Neural progenitor cell (in vitro differentiated cells): ENCODE data around the gene PAH. TPM values are rescaled to one million over a fixed set of nuclear protein-coding genes. Genes with fewer than 3 reads are reported as not detected.
A peak's percentile ranks its signal among the peaks of the same experiment; 100 is the strongest.

Source experiments
- DNase-seq: peaks from one replicate; pipeline ENCODE4 v3.0.0-alpha.2; 2016; ENCODE audit warnings: low spot score
- H2AFZ ChIP-seq: fragments of 200-600 bp; sonication (generic); replicated peaks from 2 replicates; pipeline ENCODE4 v1.6.1; 2016; ENCODE audit warnings: antibody characterized with exemption
- H3F3A ChIP-seq: fragments of 200-600 bp; sonication (generic); 2 replicates; pipeline ENCODE4 v1.6.1; 2016; ENCODE audit warnings: antibody characterized with exemption, low read depth
- H3K27ac ChIP-seq: fragments of 200-600 bp; sonication (generic); 2 replicates; pipeline ENCODE4 v1.5.1; 2016; ENCODE audit warnings: mild to moderate bottlenecking
- H3K27me3 ChIP-seq: fragments of 200-600 bp; sonication (generic); 2 replicates; pipeline ENCODE4 v1.6.1; 2016; ENCODE audit warnings: mild to moderate bottlenecking, moderate library complexity
- H3K36me3 ChIP-seq: fragments of 200-600 bp; sonication (generic); 2 replicates; pipeline ENCODE4 v1.5.1; 2016
- H3K4me1 ChIP-seq: fragments of 200-600 bp; sonication (generic); 2 replicates; pipeline ENCODE4 v1.6.1; 2016; ENCODE audit warnings: mixed run types
- H3K4me2 ChIP-seq: fragments of 200-600 bp; sonication (generic); 2 replicates; pipeline ENCODE4 v1.6.1; 2016
- H3K4me3 ChIP-seq: fragments of 200-600 bp; sonication (generic); 2 replicates; pipeline ENCODE4 v1.5.1; 2016
- H3K79me2 ChIP-seq: fragments of 200-600 bp; sonication (generic); 2 replicates; pipeline ENCODE4 v1.6.1; 2016; ENCODE audit warnings: low read depth
- H3K9ac ChIP-seq: fragments of 200-600 bp; sonication (generic); 2 replicates; pipeline ENCODE4 v1.6.1; 2016
- H3K9me3 ChIP-seq: fragments of 200-600 bp; sonication (generic); 2 replicates; pipeline ENCODE4 v1.5.1; 2016; ENCODE audit warnings: low read depth
- H4K20me1 ChIP-seq: fragments of 200-600 bp; sonication (generic); 2 replicates; pipeline ENCODE4 v1.6.1; 2016; ENCODE audit warnings: low read depth
- H3K27ac Mint-ChIP-seq: 3 replicates; pipeline ENCODE4 v1.8.0; 2021; ENCODE audit warnings: mixed read lengths
- H3K27me3 Mint-ChIP-seq: 2 replicates; pipeline ENCODE4 v1.8.0; 2022; ENCODE audit warnings: low read depth, mild to moderate bottlenecking, inconsistent platforms, moderate library complexity, mixed read lengths; ENCODE audit not compliant: insufficient read depth
- H3K36me3 Mint-ChIP-seq: 3 replicates; pipeline ENCODE4 v1.8.0; 2021; ENCODE audit warnings: mixed read lengths
- H3K4me1 Mint-ChIP-seq: 3 replicates; pipeline ENCODE4 v1.8.0; 2021; ENCODE audit warnings: mixed read lengths
- H3K4me3 Mint-ChIP-seq: 3 replicates; pipeline ENCODE4 v1.8.0; 2021; ENCODE audit warnings: mild to moderate bottlenecking, moderate library complexity, mixed read lengths
- H3K9me3 Mint-ChIP-seq: 3 replicates; pipeline ENCODE4 v1.8.0; 2020; ENCODE audit warnings: mixed read lengths
- CTCF ChIP-seq: fragments of 200-600 bp; sonication (generic); IDR thresholded peaks from 2 replicates; pipeline ENCODE4 v1.5.1; 2017; ENCODE audit warnings: antibody characterized with exemption, mild to moderate bottlenecking
- EZH2 ChIP-seq: fragments of 200-600 bp; sonication (generic); IDR thresholded peaks from 2 replicates; pipeline ENCODE4 v1.6.1; 2017; ENCODE audit warnings: antibody characterized with exemption, mild to moderate bottlenecking, moderate library complexity
- EZH2phosphoT487 ChIP-seq: fragments of 200-600 bp; sonication (generic); IDR thresholded peaks from 2 replicates; pipeline ENCODE4 v1.6.1; 2017; ENCODE audit warnings: antibody characterized with exemption
- total RNA-seq: library from RNA; depleted of rRNA; stranded (reverse); fragments of >200 nt; gene quantifications from 2 replicates; pipeline ENCODE4 v1.2.3, GENCODE V29; 2015; ENCODE audit warnings: low replicate concordance

Gene PAH
- total RNA-seq, 1 donor from 2014 or later, result 0.07 TPM

- Mint-ChIP-seq H3K9me3 (peaks cover 5% of the 10 kb centered on the region), H3K4me3 (peak overlapping the region; percentile 77), H3K36me3 (no peaks in the 10 kb centered on the region), H3K4me1 (peaks cover 37% of the 10 kb centered on the region), H3K27me3 (peaks cover 46% of the 10 kb centered on the region), H3K27ac (no peak overlapping the region)
- no peak overlapping the region for H2AFZ ChIP-seq
- no peaks in the 10 kb centered on the region for H3K36me3 ChIP-seq
- peak overlapping the region; percentile 80 for H3K4me2 ChIP-seq
- peaks cover 29% of the 10 kb centered on the region for H3K4me1 ChIP-seq
- no peak overlapping the region for H3K27ac ChIP-seq
- H3K4me3 ChIP-seq, result peak overlapping the region; percentile 37
- peaks cover 22% of the 10 kb centered on the region for H4K20me1 ChIP-seq
- peaks cover 15% of the 10 kb centered on the region for H3F3A ChIP-seq
- no peaks in the 10 kb centered on the region for H3K9me3 ChIP-seq
- H3K27me3 ChIP-seq, result peaks cover 95% of the 10 kb centered on the region
- peak; percentile 22 for DNase-seq
- H3K79me2 ChIP-seq, result no peaks in the 10 kb centered on the region
- no peak overlapping the region for H3K9ac ChIP-seq
- no peak for TF ChIP-seq EZH2phosphoT487
- peak; percentile 20 for TF ChIP-seq EZH2
- TF ChIP-seq CTCF, result no peak
These were observed 34.0 kb upstream of the PAH start for GRCh38 chr12:102950950-102951619.

- H3K9me3 ChIP-seq, result no peaks in the 10 kb centered on the region
- TF ChIP-seq EZH2phosphoT487, result no peak
- TF ChIP-seq CTCF, result peak; percentile 57
- TF ChIP-seq EZH2, result peak; percentile 19
- Mint-ChIP-seq H3K27ac (no peak overlapping the region), H3K4me3 (peak overlapping the region; percentile 77), H3K27me3 (peaks cover 39% of the 10 kb centered on the region), H3K36me3 (no peaks in the 10 kb centered on the region), H3K9me3 (peaks cover 4% of the 10 kb centered on the region), H3K4me1 (peaks cover 33% of the 10 kb centered on the region)
- peak overlapping the region; percentile 46 for H2AFZ ChIP-seq
- H3K4me1 ChIP-seq, result peaks cover 26% of the 10 kb centered on the region
- peaks cover 88% of the 10 kb centered on the region for H3K27me3 ChIP-seq
- H3K36me3 ChIP-seq, result no peaks in the 10 kb centered on the region
- H3K4me2 ChIP-seq, result peak overlapping the region; percentile 80
- DNase-seq, result peak; percentile 83
- peaks cover 15% of the 10 kb centered on the region for H3F3A ChIP-seq
- peaks cover 14% of the 10 kb centered on the region for H4K20me1 ChIP-seq
- no peak overlapping the region for H3K27ac ChIP-seq
- H3K4me3 ChIP-seq, result peak overlapping the region; percentile 37
- H3K9ac ChIP-seq, result no peak overlapping the region
- H3K79me2 ChIP-seq, result no peaks in the 10 kb centered on the region
These were observed 33.3 kb upstream of the PAH start for GRCh38 chr12:102950107-102950949.

GRCh38 chr12:102948941-102949352, 31.9 kb upstream of the PAH start:
- Histone ChIP-seq H3K27ac (no peak overlapping the region), H3K4me2 (no peak overlapping the region), H3F3A (peaks cover 15% of the 10 kb centered on the region), H3K9me3 (no peaks in the 10 kb centered on the region), H3K9ac (no peak overlapping the region), H4K20me1 (peaks cover 5% of the 10 kb centered on the region), H3K4me1 (peaks cover 26% of the 10 kb centered on the region), H3K36me3 (no peaks in the 10 kb centered on the region), H2AFZ (no peak overlapping the region), H3K4me3 (no peak overlapping the region), H3K27me3 (peaks cover 78% of the 10 kb centered on the region), H3K79me2 (no peaks in the 10 kb centered on the region)
- Mint-ChIP-seq H3K27ac (no peak overlapping the region), H3K4me3 (no peak overlapping the region), H3K36me3 (no peaks in the 10 kb centered on the region), H3K4me1 (peaks cover 33% of the 10 kb centered on the region), H3K27me3 (peaks cover 25% of the 10 kb centered on the region), H3K9me3 (no peaks in the 10 kb centered on the region)
- TF ChIP-seq EZH2 (no peak), CTCF (peak; percentile 92)
- DNase-seq, result peak; percentile 77
